ENCODE measurements around the gene GLB1L.
"Not testable (repeated sequence)": the region's sequence is repeated elsewhere in the genome, so short reads cannot be mapped to it uniquely, and the experiment has no call there.

Gene GLB1L

DNA sequence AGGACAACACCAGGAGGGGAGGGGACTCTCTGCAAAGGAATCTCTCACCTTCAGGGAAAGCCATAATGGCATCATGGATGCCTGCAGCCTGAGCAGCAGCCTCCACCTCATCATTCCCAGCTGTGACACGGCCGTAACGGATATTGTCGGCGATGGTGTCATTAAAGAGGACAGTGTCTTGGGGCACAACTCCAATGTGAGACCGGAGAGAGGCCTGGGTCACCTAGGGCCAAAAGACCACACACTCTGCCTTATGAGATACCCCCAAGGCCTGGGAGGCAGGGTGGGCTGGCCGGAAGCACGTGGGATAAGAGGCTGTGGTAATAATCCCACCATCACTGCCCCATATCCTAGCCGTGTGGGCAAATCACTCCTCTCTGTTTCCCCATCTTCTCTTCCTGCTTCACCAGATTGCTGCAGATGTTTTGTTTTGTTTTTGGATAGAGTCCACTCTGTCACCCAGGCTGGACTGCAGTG, 34.3 kb downstream of the GLB1L start:
- intact Hi-C loops (cut with DNase I) = no loop called here
- DNase-seq = peak in 1 of 10 donors; percentile 56

- intact Hi-C loops (cut with DNase I) = no loop called here
- DNase-seq = peak in 1 of 10 donors; percentile 83
These were observed 34.9 kb downstream of the GLB1L start for GRCh38 chr2:219210196-219210885.

DNA sequence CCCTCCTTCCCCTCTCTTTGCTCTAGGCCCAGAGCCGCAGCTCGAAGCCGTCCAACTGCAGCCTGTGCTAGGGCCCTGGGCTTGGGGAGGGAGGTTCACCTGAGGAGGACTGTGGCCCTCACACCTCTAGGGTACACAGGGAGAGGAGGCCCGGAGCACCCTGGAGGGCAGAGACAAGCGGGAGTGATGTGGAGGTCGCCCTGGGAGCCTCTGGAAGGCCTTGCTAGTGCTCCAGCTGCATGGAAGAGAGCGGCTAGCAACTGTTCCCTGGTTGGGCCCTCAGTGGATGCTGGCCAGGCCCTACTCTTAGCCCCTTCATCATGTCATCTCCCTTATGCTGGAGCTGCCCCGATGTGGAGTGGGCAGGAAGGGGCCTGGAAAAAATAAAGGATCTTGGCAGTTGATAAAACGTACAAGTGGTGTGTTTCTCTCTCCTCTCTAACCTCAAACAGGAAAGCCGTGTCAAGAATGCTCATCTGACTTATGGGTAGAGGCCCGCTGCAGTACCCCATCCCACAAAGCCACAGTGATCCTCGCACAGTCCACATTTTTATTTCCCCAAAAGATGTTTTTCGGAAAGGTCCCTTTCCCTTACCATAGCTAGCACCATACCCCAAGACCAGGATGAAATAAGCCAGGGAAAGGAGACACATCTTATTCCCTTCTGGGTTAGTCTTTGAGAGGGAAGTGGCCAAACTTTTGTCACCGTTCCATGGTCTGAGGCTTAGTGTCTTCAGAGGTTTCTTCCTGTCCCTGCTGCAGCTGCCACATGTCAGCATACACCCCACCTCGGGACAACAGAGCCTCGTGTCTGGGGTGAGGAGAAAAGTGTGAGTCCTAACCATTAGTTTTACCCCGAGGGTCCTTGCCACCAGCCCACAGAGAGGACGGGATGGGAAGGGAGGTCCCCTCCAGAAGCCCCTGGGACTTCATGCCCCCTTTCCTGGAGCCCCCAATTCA, 35.7 kb downstream of the GLB1L start:
- peak in 1 of 10 donors; percentile 36 for DNase-seq
- intact Hi-C loops (cut with DNase I) = no loop called here

DNA sequence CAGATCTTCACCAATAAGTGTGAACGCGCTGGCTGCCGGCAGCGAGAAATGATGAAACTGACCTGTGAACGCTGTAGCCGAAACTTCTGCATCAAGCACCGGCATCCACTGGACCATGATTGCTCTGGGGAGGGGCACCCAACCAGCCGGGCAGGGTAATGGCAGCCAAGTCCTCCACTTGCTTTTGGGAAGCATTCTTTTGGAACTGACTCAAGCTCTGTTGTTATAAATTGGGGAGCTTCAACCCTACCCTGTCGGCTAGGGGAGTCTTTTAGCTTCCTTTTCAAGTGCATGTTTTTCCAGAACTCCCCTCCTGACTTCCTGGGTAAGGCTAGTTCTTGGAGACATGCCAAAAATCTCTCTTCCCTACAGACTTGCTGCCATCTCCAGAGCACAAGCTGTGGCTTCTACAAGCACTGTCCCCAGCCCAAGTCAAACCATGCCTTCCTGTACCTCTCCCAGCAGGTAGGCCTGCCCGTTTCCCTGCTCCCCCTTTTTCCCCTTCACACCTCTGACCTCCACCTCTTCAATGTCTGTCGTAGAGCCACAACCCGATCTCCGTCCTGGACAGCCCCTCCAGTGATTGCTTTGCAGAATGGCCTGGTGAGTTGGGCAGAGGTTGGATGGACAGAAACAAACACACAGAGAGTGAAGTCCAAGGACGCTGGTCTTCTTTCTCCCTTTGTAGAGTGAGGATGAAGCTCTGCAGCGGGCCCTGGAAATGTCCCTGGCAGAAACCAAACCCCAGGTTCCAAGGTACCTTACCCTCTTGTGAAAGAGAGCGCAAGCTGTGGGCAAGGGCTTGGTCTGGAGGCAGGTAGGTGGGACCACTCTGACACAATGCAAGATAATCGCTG, 37.1 kb downstream of the GLB1L start:
- peak in 1 of 10 donors; percentile 86 for DNase-seq
- intact Hi-C loops (cut with DNase I) = loop anchor here (2.0 kb wide), 1 partner anchor 29 kb away; the partner anchor contains the start of gene RETREG2

GRCh38 chr2:219207134-219207883, 37.9 kb downstream of the GLB1L start:
- intact Hi-C loops (cut with DNase I) = loop anchor here (2.0 kb wide), 1 partner anchor 29 kb away; the partner anchor contains the start of gene RETREG2
- peak in 2 of 10 donors; percentile 77 to 87 for DNase-seq

- peak; percentile 90 to 99 (median 95) for DNase-seq
- intact Hi-C loops (cut with DNase I) = loop anchor here (2.0 kb wide), 1 partner anchor 28 kb away; the partner anchor contains the start of gene RETREG2
These were observed 38.7 kb downstream of the GLB1L start, which contains the start of gene ZFAND2B for GRCh38 chr2:219206328-219207133. TSS of gene ZFAND2B (plus strand) at chr2:219206782. CDS start at chr2:219206988, 206 bp downstream.

- intact Hi-C loops (cut with DNase I) = loop anchor here (2.0 kb wide), 1 partner anchor 27 kb away; the partner anchor contains the start of gene RETREG2
- no peak for DNase-seq
These were observed 39.3 kb downstream of the GLB1L start for GRCh38 chr2:219205981-219206327.

DNA sequence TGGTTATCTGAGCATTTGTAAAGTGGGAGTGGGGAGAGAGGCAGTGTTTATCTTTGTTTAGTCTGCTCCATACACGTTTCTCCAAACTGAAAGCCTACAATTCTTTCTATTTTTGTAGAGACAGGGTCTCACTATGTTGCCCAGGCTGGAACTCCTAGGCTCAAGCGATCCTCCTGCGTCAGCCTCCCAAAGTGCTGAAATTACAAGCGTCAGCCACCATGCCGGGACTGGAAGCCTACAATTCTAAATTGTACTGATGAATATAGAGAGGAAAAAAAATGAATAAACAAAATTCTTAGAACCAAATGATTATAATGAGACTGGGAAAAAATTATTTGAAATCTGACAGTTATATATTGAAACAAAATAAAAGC, 40.1 kb downstream of the GLB1L start:
- DNase-seq = peak in 2 of 10 donors; percentile 43 to 50

GRCh38 chr2:219204425-219205164, 40.6 kb downstream of the GLB1L start:
- intact Hi-C loops (cut with DNase I) = no loop called here
- peak in 2 of 10 donors; percentile 5 for DNase-seq

More for the DNA sequence above, 40.1 kb downstream of the GLB1L start:
- intact Hi-C loops (cut with DNase I) = no loop called here

GRCh38 chr2:219201331-219201730, 43.9 kb downstream of the GLB1L start:
- DNase-seq; intact Hi-C loops (cut with DNase I): not testable (repeated sequence)

- peak in 2 of 10 donors; percentile 35 to 84 for DNase-seq
- intact Hi-C loops (cut with DNase I) = not testable (repeated sequence)
These were observed 44.5 kb downstream of the GLB1L start for GRCh38 chr2:219200502-219201326.

DNA sequence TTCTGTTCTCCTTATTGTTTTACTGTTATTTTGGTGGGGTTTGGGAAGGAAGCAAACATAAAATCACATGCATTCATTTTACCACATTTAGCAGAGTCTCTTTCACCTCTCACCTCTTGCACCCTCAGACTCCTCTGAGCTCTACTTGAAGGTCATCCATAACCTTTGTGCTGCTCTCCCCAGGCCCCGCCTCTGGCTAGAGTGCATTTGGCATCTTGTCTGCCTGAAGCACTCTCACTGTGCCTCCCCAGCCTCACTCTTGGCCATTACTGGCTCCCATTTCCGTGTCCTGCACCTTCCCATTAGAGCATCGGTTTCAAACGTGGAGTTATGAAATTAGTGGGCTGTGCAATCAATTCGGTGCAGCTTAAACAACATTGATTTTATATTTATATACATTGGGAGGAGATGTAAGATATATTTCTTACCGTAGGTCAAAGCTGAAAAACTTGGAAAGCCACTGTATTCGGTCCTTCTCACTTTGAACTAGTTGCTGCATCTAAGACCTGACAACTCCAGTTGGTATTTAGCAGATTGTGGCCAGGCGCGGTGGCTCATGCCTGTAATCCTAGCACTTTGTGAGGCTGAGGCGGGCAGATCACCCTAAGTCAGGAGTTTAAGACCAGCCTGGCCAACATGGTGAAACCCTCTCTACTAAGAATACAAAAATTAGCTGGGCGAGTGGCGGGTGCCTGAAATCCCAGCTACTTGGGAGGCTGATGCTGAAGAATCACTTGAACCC, 45.6 kb downstream of the GLB1L start:
- peak in 2 of 10 donors; percentile 29 to 59 for DNase-seq
- intact Hi-C loops (cut with DNase I) = no loop called here

- peak in 1 of 10 donors; percentile 17 for DNase-seq
- intact Hi-C loops (cut with DNase I) = no loop called here
These were observed 46.3 kb downstream of the GLB1L start for GRCh38 chr2:219198974-219199373.

DNA sequence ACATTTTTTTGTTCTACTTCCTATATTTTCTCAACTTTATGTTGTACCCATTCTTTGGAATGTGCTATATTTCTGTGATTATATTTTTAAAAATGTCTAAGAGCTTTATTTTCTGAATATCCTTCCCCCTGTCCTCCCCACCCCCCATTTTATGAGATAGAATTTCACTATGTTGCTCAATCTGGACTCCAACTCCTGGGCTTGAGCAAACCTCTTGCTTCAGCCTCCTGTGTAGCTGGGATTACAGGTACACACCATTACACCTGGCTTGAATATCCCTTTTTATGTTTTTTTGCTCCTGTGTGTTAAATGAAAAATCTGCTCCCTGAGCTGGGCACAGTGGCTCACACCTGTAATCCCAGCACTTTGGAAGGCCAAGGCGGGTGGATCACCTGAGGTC, 47.9 kb downstream of the GLB1L start:
- intact Hi-C loops (cut with DNase I) = no loop called here
- DNase-seq = no peak

DNA sequence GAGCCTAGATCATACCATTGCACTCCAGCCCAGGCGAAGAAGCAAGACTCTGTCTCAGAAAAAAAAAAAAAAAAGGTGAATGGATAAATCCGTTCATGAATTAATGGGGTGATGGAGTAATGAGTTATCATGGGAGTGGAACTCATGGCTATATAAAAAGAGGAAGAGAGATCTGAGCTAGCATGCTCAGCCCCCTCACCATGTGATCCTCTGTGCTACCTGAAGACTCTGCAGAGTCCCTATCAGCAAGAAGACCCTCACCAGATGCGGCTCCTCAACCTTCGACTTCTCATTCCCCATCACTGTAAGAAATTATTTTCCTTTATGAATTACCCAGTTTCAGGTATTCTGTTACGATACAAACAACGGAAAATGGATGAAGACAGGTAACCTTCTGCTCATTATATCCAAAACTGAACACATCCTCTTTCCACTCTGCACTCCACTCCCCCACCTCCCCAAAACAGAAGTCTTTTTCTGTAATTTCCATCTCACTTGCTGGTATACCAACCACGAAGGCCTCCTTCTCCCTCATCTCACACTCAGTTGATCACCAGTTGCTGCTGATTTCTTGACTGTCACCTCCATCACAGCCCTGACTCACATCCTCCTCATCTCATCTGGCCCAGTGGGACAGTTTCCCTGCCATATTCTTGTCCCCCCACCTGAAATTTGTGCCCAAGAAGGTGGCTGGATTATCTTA, 58.3 kb downstream of the GLB1L start:
- peak in 1 of 10 donors; percentile 12 for DNase-seq
- intact Hi-C loops (cut with DNase I) = no loop called here
